ENCODE results near the gene KLHL12. TPM values are rescaled to one million over a fixed set of nuclear protein-coding genes. Genes with fewer than 3 reads are reported as not detected.
A peak's percentile ranks its signal among the peaks of the same experiment; 100 is the strongest.

Gene KLHL12
- total and polyA plus RNA-seq, 2 donors (not counting 1 experiment from before 2014, with no cell fraction given), result 14.6 to 25.5 TPM

DNA sequence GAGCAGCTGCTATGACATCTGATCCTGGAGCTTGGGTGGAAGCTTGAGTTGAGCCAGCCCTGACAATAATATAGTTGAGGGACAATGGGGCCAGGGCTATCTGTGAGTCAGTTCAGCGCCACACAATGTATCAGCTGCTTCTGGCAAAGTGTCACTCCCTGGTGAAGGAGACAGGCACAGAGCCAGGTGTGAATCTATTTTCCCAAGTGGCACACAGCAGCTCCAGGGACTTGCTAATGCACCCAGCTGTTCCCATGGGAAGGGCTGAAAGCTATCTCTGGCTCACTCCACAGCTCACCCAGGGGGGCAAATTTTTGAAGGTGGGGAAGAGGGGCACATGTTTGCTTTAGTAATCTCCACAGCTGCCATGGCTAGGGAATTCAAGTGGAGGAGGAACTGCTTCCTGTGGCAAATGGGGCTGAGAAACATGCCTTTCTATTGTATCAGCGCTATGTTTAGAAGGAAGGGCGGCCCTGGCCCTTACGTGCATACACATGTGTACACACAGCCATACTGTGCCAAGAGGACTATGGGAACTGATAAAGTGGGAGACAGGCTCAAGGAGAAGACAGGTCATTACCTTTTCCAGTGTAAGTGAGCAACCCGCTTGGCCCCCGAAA lies 37.9 kb upstream of the KLHL12 start:
- Histone ChIP-seq H3K4me2 (replicated peaks; ENCODE audit: low read depth, low read length, poor library complexity, severe bottlenecking) (no peak overlapping the region), H4K20me1 (ENCODE audit: control insufficient read depth, insufficient read depth, low read length, poor library complexity, severe bottlenecking) (no peaks in the 10 kb centered on the region), H2AFZ (ENCODE audit: insufficient read depth, low read depth, low read length, poor library complexity, severe bottlenecking) (no peak overlapping the region), H3K36me3 (replicated peaks in 1 of 2; ENCODE audit: control extremely low read depth in 1 of 2, control insufficient read depth in 1 of 2, extremely low read depth in 1 of 2, insufficient read depth in 2 of 2, low read length in 1 of 2) (peaks cover 4 to 21% of the 10 kb centered on the region in 2 experiments), H3K4me3 (ENCODE audit: control extremely low read depth in 1 of 5, extremely low read depth in 1 of 5, insufficient read depth in 1 of 5, low read depth in 2 of 5, low read length in 4 of 5) (no peak overlapping the region), H3K79me2 (ENCODE audit: control insufficient read depth, insufficient read depth, low read length) (no peaks in the 10 kb centered on the region), H3K27me3 (replicated peaks in 1 of 4; ENCODE audit: control extremely low read depth in 1 of 4, control insufficient read depth in 3 of 4, insufficient read depth in 4 of 4, low read length in 3 of 4) (no peaks in the 10 kb centered on the region), H3K9me3 (ENCODE audit: control extremely low read depth in 1 of 3, control insufficient read depth in 2 of 3, insufficient read depth in 1 of 3, low read length in 2 of 3) (no peaks in the 10 kb centered on the region), H3K27ac (ENCODE audit: low read length in 2 of 2) (no peak overlapping the region), H3K4me1 (ENCODE audit: control insufficient read depth in 2 of 2, insufficient read depth in 2 of 2, low read length in 2 of 2) (peaks cover 28 to 35% of the 10 kb centered on the region in 2 donors), H3K9ac (ENCODE audit: low read length) (no peak overlapping the region)
- intact Hi-C loops (cut with micrococcal nuclease), result loop anchor here (5.0 to 10.0 kb wide), 2 partner anchors 62 to 800 kb away; partner anchors contain the start of genes PPFIA4 and PTPN7
- TF ChIP-seq EZH2 (IDR thresholded peaks at IDR 0.05; ENCODE audit: borderline replicate concordance, insufficient read depth, low read depth, low read length, poor library complexity, severe bottlenecking), result no peak
- TF ChIP-seq, protein P1, sequence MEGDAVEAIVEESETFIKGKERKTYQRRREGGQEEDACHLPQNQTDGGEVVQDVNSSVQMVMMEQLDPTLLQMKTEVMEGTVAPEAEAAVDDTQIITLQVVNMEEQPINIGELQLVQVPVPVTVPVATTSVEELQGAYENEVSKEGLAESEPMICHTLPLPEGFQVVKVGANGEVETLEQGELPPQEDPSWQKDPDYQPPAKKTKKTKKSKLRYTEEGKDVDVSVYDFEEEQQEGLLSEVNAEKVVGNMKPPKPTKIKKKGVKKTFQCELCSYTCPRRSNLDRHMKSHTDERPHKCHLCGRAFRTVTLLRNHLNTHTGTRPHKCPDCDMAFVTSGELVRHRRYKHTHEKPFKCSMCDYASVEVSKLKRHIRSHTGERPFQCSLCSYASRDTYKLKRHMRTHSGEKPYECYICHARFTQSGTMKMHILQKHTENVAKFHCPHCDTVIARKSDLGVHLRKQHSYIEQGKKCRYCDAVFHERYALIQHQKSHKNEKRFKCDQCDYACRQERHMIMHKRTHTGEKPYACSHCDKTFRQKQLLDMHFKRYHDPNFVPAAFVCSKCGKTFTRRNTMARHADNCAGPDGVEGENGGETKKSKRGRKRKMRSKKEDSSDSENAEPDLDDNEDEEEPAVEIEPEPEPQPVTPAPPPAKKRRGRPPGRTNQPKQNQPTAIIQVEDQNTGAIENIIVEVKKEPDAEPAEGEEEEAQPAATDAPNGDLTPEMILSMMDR (IDR thresholded peaks at IDR 0.05), result no peak
- ATAC-seq (ENCODE audit: low read depth) (no peak), DNase-seq (no peak)
- H3K27me3 Mint-ChIP-seq, result no peaks in the 10 kb centered on the region
- ChIA-PET CTCF (interaction anchor here (0.6 kb wide), 1 partner anchor 35 kb away, joined by 3 read pairs; no protein-coding TSS in a partner anchor), POLR2A (interaction anchor here (0.6 kb wide), 1 partner anchor 40 kb away, joined by 3 read pairs; no protein-coding TSS in a partner anchor)
- 96% methylated on average over 4 of the region's 6 CpGs for WGBS (ENCODE audit: insufficient coverage)
- H3K4me1 Mint-ChIP-seq, result peaks cover 34% of the 10 kb centered on the region
- H3K4me3 Mint-ChIP-seq, result peak overlapping the region; percentile 9
- no peaks in the 10 kb centered on the region for H3K9me3 Mint-ChIP-seq (ENCODE audit: insufficient read depth)
- H3K27ac Mint-ChIP-seq, result peak overlapping the region; percentile 22

- no peak overlapping the region for H3K4me3 ChIP-seq (ENCODE audit: control extremely low read depth in 1 of 5, extremely low read depth in 1 of 5, insufficient read depth in 1 of 5, low read depth in 2 of 5, low read length in 4 of 5)
- H3K9ac ChIP-seq (ENCODE audit: low read length), result no peak overlapping the region
- H3K79me2 ChIP-seq (ENCODE audit: control insufficient read depth, insufficient read depth, low read length), result peaks cover 20% of the 10 kb centered on the region
- Mint-ChIP-seq H3K4me1 (peaks cover 28% of the 10 kb centered on the region), H3K27ac (no peak overlapping the region), H3K9me3 (ENCODE audit: insufficient read depth) (no peaks in the 10 kb centered on the region), H3K4me3 (no peak overlapping the region), H3K27me3 (no peaks in the 10 kb centered on the region)
- peaks cover 19 to 26% of the 10 kb centered on the region in 2 donors for H3K4me1 ChIP-seq (ENCODE audit: control insufficient read depth in 2 of 2, insufficient read depth in 2 of 2, low read length in 2 of 2)
- H3K27me3 ChIP-seq (replicated peaks in 1 of 4; ENCODE audit: control extremely low read depth in 1 of 4, control insufficient read depth in 3 of 4, insufficient read depth in 4 of 4, low read length in 3 of 4), result no peaks in the 10 kb centered on the region
- CTCF ChIA-PET, result no interaction called here
- 100% methylated on average over 4 of the region's 5 CpGs for WGBS (ENCODE audit: insufficient coverage)
- H3K27ac ChIP-seq (ENCODE audit: low read length in 2 of 2), result no peak overlapping the region
- TF ChIP-seq, protein P1 (IDR thresholded peaks at IDR 0.05), result no peak
- no peak for TF ChIP-seq EZH2 (IDR thresholded peaks at IDR 0.05; ENCODE audit: borderline replicate concordance, insufficient read depth, low read depth, low read length, poor library complexity, severe bottlenecking)
- H3K36me3 ChIP-seq (replicated peaks in 1 of 2; ENCODE audit: control extremely low read depth in 1 of 2, control insufficient read depth in 1 of 2, extremely low read depth in 1 of 2, insufficient read depth in 2 of 2, low read length in 1 of 2), result peaks cover 4 to 21% of the 10 kb centered on the region in 2 experiments
- ATAC-seq (ENCODE audit: low read depth) (no peak), DNase-seq (no peak)
- no peaks in the 10 kb centered on the region for H3K9me3 ChIP-seq (ENCODE audit: control extremely low read depth in 1 of 3, control insufficient read depth in 2 of 3, insufficient read depth in 1 of 3, low read length in 2 of 3)
- intact Hi-C loops (cut with micrococcal nuclease), result loop anchor here (10.0 kb wide), 1 partner anchor 797 kb away; the partner anchor contains the start of gene PTPN7
- H3K4me2 ChIP-seq (replicated peaks; ENCODE audit: low read depth, low read length, poor library complexity, severe bottlenecking), result no peak overlapping the region
- H4K20me1 ChIP-seq (ENCODE audit: control insufficient read depth, insufficient read depth, low read length, poor library complexity, severe bottlenecking), result peaks cover 16% of the 10 kb centered on the region
- no peak overlapping the region for H2AFZ ChIP-seq (ENCODE audit: insufficient read depth, low read depth, low read length, poor library complexity, severe bottlenecking)
- POLR2A ChIA-PET, result no interaction called here
Observed at GRCh38 chr1:202961220-202961880, 34.3 kb upstream of the KLHL12 start.

All from B cell (primary cell).